GM23248 (cell line): ENCODE data around the gene CCDC136. TPM values are rescaled to one million over a fixed set of nuclear protein-coding genes. Genes with fewer than 3 reads are reported as not detected.

Experiments used
- DNase-seq: peaks from one replicate; pipeline ENCODE4 v3.0.0-alpha.2; 2015
- H2AFZ ChIP-seq: fragments of 200-600 bp; sonication (generic); 2 replicates; pipeline ENCODE4 v1.6.1; 2016; ENCODE audit warnings: antibody characterized with exemption
- H3F3A ChIP-seq: fragments of 200-600 bp; sonication (generic); 2 replicates; pipeline ENCODE4 v1.6.1; 2016; ENCODE audit warnings: mild to moderate bottlenecking, antibody characterized with exemption, mixed run types; ENCODE audit not compliant: insufficient read depth
- H3K27ac ChIP-seq: fragments of 200-600 bp; sonication (generic); 2 replicates; pipeline ENCODE4 v1.5.1; 2016; ENCODE audit warnings: mild to moderate bottlenecking
- H3K27me3 ChIP-seq: fragments of 200-600 bp; sonication (generic); replicated peaks from 2 replicates; pipeline ENCODE4 v1.6.1; 2016; ENCODE audit warnings: mild to moderate bottlenecking; ENCODE audit not compliant: insufficient read depth
- H3K36me3 ChIP-seq: fragments of 200-600 bp; sonication (generic); 2 replicates; pipeline ENCODE4 v1.6.1; 2016; ENCODE audit warnings: low read depth, mild to moderate bottlenecking
- H3K4me1 ChIP-seq: fragments of 200-600 bp; sonication (generic); 2 replicates; pipeline ENCODE4 v1.6.1; 2016; ENCODE audit warnings: mild to moderate bottlenecking; ENCODE audit not compliant: insufficient read depth
- H3K4me2 ChIP-seq: fragments of 200-600 bp; sonication (generic); one replicate; pipeline ENCODE4 v1.6.1; 2016; ENCODE audit warnings: mild to moderate bottlenecking; ENCODE audit not compliant: unreplicated experiment
- H3K4me3 ChIP-seq: fragments of 200-600 bp; sonication (generic); 2 replicates; pipeline ENCODE4 v1.5.1; 2016; ENCODE audit warnings: mild to moderate bottlenecking
- H3K79me2 ChIP-seq: fragments of 200-600 bp; sonication (generic); 2 replicates; pipeline ENCODE4 v1.6.1; 2016; ENCODE audit warnings: mild to moderate bottlenecking; ENCODE audit not compliant: insufficient read depth
- H3K9ac ChIP-seq: fragments of 200-600 bp; sonication (generic); 2 replicates; pipeline ENCODE4 v1.6.1; 2016; ENCODE audit warnings: mild to moderate bottlenecking
- H3K9me2 ChIP-seq: fragments of 200-600 bp; sonication (generic); 2 replicates; pipeline ENCODE4 v1.6.1; 2016; ENCODE audit warnings: mixed run types, mild to moderate bottlenecking, moderate library complexity; ENCODE audit not compliant: insufficient read depth
- H3K9me3 ChIP-seq: fragments of 200-600 bp; sonication (generic); one replicate; pipeline ENCODE4 v1.6.1; 2017; ENCODE audit warnings: low read depth
- H4K20me1 ChIP-seq: fragments of 200-600 bp; sonication (generic); 2 replicates; pipeline ENCODE4 v1.6.0; 2016; ENCODE audit not compliant: insufficient read depth
- EZH2 ChIP-seq: fragments of 200-600 bp; sonication (generic); IDR thresholded peaks from 2 replicates; pipeline ENCODE4 v1.6.1; 2018; ENCODE audit warnings: antibody characterized with exemption, mild to moderate bottlenecking; ENCODE audit not compliant: insufficient read depth, poor library complexity, severe bottlenecking
- EZH2phosphoT487 ChIP-seq: fragments of 200-600 bp; sonication (generic); IDR thresholded peaks from 2 replicates; pipeline ENCODE4 v1.6.1; 2018; ENCODE audit warnings: antibody characterized with exemption, moderate library complexity, mild to moderate bottlenecking, low read depth; ENCODE audit not compliant: insufficient read depth
- WGBS, 2 experiments: methylation state at CpG; one replicate each; pipeline ENCODE4 v1.1.6; 2015 to 2017; ENCODE audit warnings: low lambda C conversion rate in 2 of 2, low coverage in 1 of 2; ENCODE audit errors: missing lambda C conversion rate in 2 of 2; 5-methylcytosine and 5-hydroxymethylcytosine counted together
- in situ Hi-C: fragments of 300-500 bp; cut with MboI; formaldehyde crosslinking; loops from 2 replicates; pipeline ENCODE4 v1.15.0; 2020
- polyA plus RNA-seq: library from polyadenylated mRNA; unstranded; fragments of >200 nt; fragmentation: Nextera tagmentation; extraction: Ambion mirVana; gene quantifications from 2 replicates; pipeline ENCODE4 v1.2.1, GENCODE V29; 2016
- total RNA-seq: library from RNA; depleted of rRNA; stranded (reverse); fragments of >200 nt; shearing (Covaris generic); gene quantifications from 2 replicates; pipeline ENCODE4 v1.2.3, GENCODE V29; 2014

CCDC136 gene
- total and polyA plus RNA-seq, 2 experiments from 2014 or later: 3.1 to 3.9 TPM

GRCh38 chr7:128807191-128807590 lies 15.4 kb downstream of the CCDC136 start:
- Histone ChIP-seq H3K9me3 (no peaks in the 10 kb centered on the region), H3K4me2 (no peak overlapping the region), H3K36me3 (peaks cover 9% of the 10 kb centered on the region; the same call in 1 of the 2 replicates), H3K9me2 (no peaks in the 10 kb centered on the region), H3K9ac (no peak overlapping the region), H3K4me1 (peaks cover 11% of the 10 kb centered on the region), H2AFZ (no peak overlapping the region), H3F3A (no peaks in the 10 kb centered on the region; the same call in 1 of the 2 replicates), H3K27ac (no peak overlapping the region), H4K20me1 (no peaks in the 10 kb centered on the region), H3K4me3 (no peak overlapping the region), H3K79me2 (no peaks in the 10 kb centered on the region), H3K27me3 (no peaks in the 10 kb centered on the region)
- no peak for DNase-seq
- TF ChIP-seq EZH2: no peak
- TF ChIP-seq EZH2phosphoT487: no peak
- in situ Hi-C loops: no loop called here
- 93 to 95% methylated on average over 8 of the region's 8 CpGs for WGBS, 2 experiments

DNA sequence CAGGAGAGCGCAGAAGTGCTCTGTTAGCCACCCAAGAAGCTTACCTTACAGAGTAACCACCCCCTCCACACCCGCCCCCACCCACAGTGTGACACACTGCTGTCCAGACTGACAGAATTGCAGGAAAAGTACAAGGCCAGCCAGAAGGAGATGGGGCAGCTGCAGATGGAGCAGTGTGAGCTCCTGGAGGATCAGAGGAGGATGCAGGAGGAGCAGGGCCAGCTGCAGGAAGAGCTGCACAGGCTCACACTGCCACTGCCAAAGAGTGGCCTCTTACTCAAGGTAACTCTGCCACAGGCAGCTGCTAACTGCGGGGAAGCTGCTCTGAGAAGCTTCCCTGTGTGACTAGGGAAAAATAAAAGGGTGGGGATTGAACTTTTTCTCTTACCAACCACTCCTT lies 17.6 kb downstream of the CCDC136 start:
- Histone ChIP-seq H3K27ac (no peak overlapping the region), H3K9me3 (no peaks in the 10 kb centered on the region), H3K9ac (no peak overlapping the region), H3K79me2 (no peaks in the 10 kb centered on the region), H2AFZ (no peak overlapping the region), H3F3A (no peaks in the 10 kb centered on the region), H3K36me3 (peaks cover 9% of the 10 kb centered on the region; the same call in 1 of the 2 replicates), H3K4me2 (no peak overlapping the region), H3K4me1 (peaks cover 11% of the 10 kb centered on the region), H3K9me2 (no peaks in the 10 kb centered on the region), H4K20me1 (no peaks in the 10 kb centered on the region), H3K4me3 (no peak overlapping the region), H3K27me3 (no peaks in the 10 kb centered on the region)
- TF ChIP-seq EZH2phosphoT487 (no peak), EZH2 (no peak)
- no peak for DNase-seq
- in situ Hi-C loops: no loop called here
- WGBS, 2 experiments: 98 to 100% methylated on average over 2 to 3 of the region's 3 CpGs

DNA sequence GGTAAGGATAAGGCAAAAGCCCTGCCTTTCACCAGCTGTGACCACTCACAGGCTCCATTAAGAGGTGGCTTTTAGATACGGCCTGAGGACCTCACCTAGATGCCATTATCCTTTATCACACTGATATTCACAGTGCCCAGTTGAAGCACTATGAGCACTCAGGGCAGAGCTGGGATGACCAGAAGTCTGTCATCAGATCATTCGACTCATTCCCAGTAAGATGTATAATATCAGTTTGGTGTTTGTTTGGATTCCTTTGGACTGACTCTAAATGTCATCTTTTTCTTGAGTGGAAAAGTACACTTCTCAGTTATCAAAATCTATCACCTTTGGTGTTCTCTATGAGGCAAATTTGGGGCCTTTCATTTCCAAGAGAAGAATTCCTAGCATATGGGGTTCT lies 18.7 kb downstream of the CCDC136 start:
- H3K36me3 ChIP-seq: peaks cover 2% of the 10 kb centered on the region; the same call in 1 of the 2 replicates
- in situ Hi-C loops: no loop called here
- no peak overlapping the region for H3K4me2 ChIP-seq
- no peak for TF ChIP-seq EZH2phosphoT487
- no peak for TF ChIP-seq EZH2
- WGBS, 2 experiments: 21 to 34% methylated on average over 2 of the region's 2 CpGs
- H3K4me1 ChIP-seq: peaks cover 11% of the 10 kb centered on the region
- no peak overlapping the region for H3K4me3 ChIP-seq
- H3K27me3 ChIP-seq: 0 out of 2 replicates have a peak, but pooled peaks cover 3% of the 10 kb centered on the region
- no peaks in the 10 kb centered on the region for H3K9me3 ChIP-seq
- H3F3A ChIP-seq: no peaks in the 10 kb centered on the region
- H4K20me1 ChIP-seq: no peaks in the 10 kb centered on the region
- H2AFZ ChIP-seq: no peak overlapping the region
- no peaks in the 10 kb centered on the region for H3K79me2 ChIP-seq
- H3K9ac ChIP-seq: no peak overlapping the region
- peak; percentile 66 for DNase-seq
- no peak overlapping the region for H3K27ac ChIP-seq
- no peaks in the 10 kb centered on the region for H3K9me2 ChIP-seq

DNA sequence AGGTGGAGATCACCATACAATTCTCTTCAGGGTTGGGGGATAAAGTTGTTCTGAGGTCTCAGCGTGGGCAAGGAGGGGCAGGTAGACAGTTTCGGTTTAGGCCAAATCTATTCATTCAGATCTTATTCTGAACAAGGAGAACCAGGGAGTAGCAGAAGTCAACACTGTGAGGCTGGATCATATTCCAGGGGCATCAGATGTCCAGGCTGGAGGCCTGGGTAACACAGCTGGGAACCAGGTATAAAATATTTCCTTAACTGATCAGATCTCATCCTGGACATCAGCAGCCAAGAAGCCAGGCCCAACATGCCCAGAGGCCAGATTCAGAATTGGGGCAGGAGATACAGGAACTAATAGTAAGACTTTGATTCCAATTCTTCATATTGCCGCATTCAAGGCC lies 19.2 kb downstream of the CCDC136 start:
- no peaks in the 10 kb centered on the region for H3K9me2 ChIP-seq
- H2AFZ ChIP-seq: no peak overlapping the region
- no peak overlapping the region for H3K4me2 ChIP-seq
- 0 out of 2 replicates have a peak, but pooled peaks cover 4% of the 10 kb centered on the region for H3K27me3 ChIP-seq
- H3K4me1 ChIP-seq: peaks cover 11% of the 10 kb centered on the region
- no peak overlapping the region for H3K9ac ChIP-seq
- H3F3A ChIP-seq: no peaks in the 10 kb centered on the region
- in situ Hi-C loops: no loop called here
- H3K27ac ChIP-seq: no peak overlapping the region
- no peak overlapping the region for H3K4me3 ChIP-seq
- TF ChIP-seq EZH2: no peak
- no peak for TF ChIP-seq EZH2phosphoT487
- WGBS, 2 experiments: 95 to 96% methylated on average over 3 of the region's 3 CpGs
- no peak for DNase-seq
- no peaks in the 10 kb centered on the region for H3K79me2 ChIP-seq
- no peaks in the 10 kb centered on the region for H3K9me3 ChIP-seq
- H3K36me3 ChIP-seq: no peaks in the 10 kb centered on the region; the same call in 1 of the 2 replicates
- H4K20me1 ChIP-seq: no peaks in the 10 kb centered on the region
